WTC11 (cell line): Measurements from ENCODE around the gene PEAK1.

Experiments
- CTCF ChIP-seq: fragments of 200-600 bp; IDR thresholded peaks from 2 replicates; pipeline ENCODE4 v1.8.0; 2022; ENCODE audit warnings: antibody characterized with exemption
- GTF2I ChIP-seq: fragments of 250-450 bp; sonication (Bioruptor Pico); conservative IDR thresholded peaks from 2 replicates; pipeline ENCODE4 v1.4.0; 2021; ENCODE audit warnings: mild to moderate bottlenecking
- RELA ChIP-seq: sonication (generic); formaldehyde crosslinking; IDR thresholded peaks from 2 replicates; pipeline ENCODE4 v1.8.1; 2022; ENCODE audit warnings: missing genetic modification reagents, mild to moderate bottlenecking, borderline replicate concordance
- SP1 ChIP-seq: sonication (generic); formaldehyde crosslinking; conservative IDR thresholded peaks from 2 replicates; pipeline ENCODE4 v1.8.1; 2022; ENCODE audit warnings: missing genetic modification reagents
- ZSCAN18 ChIP-seq: fragments of 250-450 bp; sonication (Bioruptor Pico); IDR thresholded peaks from 2 replicates; pipeline ENCODE4 v2.1.2; 2022; ENCODE audit warnings: mild to moderate bottlenecking, moderate library complexity
- TF ChIP-seq, protein P1 (sequence below): sonication (generic); formaldehyde crosslinking; IDR thresholded peaks from 2 replicates; pipeline ENCODE4 v1.8.0; 2022; ENCODE audit warnings: mild to moderate bottlenecking, missing genetic modification reagents
- TF ChIP-seq, protein P2 (sequence below): sonication (generic); formaldehyde crosslinking; IDR thresholded peaks from 2 replicates; pipeline ENCODE4 v1.8.1; 2022; ENCODE audit warnings: mild to moderate bottlenecking, missing genetic modification reagents, moderate library complexity, borderline replicate concordance

GRCh38 chr15:77430213-77430612 is 10.3 kb upstream of the PEAK1 start:
- TF ChIP-seq CTCF (no peak), GTF2I (CRISPR knock-in tag) (no peak), RELA (CRISPR knock-in tag) (no peak), ZSCAN18 (no peak), SP1 (CRISPR knock-in tag) (no peak)
- TF ChIP-seq, protein P1, sequence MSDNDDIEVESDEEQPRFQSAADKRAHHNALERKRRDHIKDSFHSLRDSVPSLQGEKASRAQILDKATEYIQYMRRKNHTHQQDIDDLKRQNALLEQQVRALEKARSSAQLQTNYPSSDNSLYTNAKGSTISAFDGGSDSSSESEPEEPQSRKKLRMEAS (CRISPR knock-in tag) = no peak
- TF ChIP-seq, protein P2, sequence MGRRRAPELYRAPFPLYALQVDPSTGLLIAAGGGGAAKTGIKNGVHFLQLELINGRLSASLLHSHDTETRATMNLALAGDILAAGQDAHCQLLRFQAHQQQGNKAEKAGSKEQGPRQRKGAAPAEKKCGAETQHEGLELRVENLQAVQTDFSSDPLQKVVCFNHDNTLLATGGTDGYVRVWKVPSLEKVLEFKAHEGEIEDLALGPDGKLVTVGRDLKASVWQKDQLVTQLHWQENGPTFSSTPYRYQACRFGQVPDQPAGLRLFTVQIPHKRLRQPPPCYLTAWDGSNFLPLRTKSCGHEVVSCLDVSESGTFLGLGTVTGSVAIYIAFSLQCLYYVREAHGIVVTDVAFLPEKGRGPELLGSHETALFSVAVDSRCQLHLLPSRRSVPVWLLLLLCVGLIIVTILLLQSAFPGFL (CRISPR knock-in tag) = no peak
